HG03060 (cell line): Measurements from ENCODE around the gene MARK3.
A peak's percentile ranks its signal among the peaks of the same experiment; 100 is the strongest.
"Not testable (repeated sequence)": the region's sequence is repeated elsewhere in the genome, so short reads cannot be mapped to it uniquely, and the experiment has no call there.

Experiments
- ATAC-seq: cut with Tn5 transposase; IDR thresholded peaks from one replicate; pipeline ENCODE4 v1.9.1; 2021; ENCODE audit warnings: low read depth, moderate number of reproducible peaks; ENCODE audit not compliant: unreplicated experiment

MARK3 gene

GRCh38 chr14:103521951-103522563 lies 136.8 kb downstream of the MARK3 start:
- ATAC-seq = no peak

- ATAC-seq = no peak
Measured at GRCh38 chr14:103522649-103523574, 137.7 kb downstream of the MARK3 start, which contains the start of gene CKB. TSS of gene CKB (minus strand) at chr14:103522830. CDS start at chr14:103522493, 337 bp downstream.

GRCh38 chr14:103523575-103523954 lies 138.3 kb downstream of the MARK3 start:
- no peak for ATAC-seq

GRCh38 chr14:103524002-103524935 lies 139.1 kb downstream of the MARK3 start:
- no peak for ATAC-seq

- ATAC-seq = not testable (repeated sequence)
Measured at GRCh38 chr14:103525430-103526246, 140.4 kb downstream of the MARK3 start.

- no peak for ATAC-seq
Measured at GRCh38 chr14:103526247-103526913, 141.2 kb downstream of the MARK3 start.

GRCh38 chr14:103526914-103527248 lies 141.7 kb downstream of the MARK3 start:
- ATAC-seq = no peak

GRCh38 chr14:103527408-103528145 lies 142.4 kb downstream of the MARK3 start:
- peak; percentile 58 for ATAC-seq

GRCh38 chr14:103528146-103528586 lies 143.0 kb downstream of the MARK3 start:
- no peak for ATAC-seq

GRCh38 chr14:103528587-103529382 lies 143.6 kb downstream of the MARK3 start, which contains the start of gene TRMT61A:
TSS of gene TRMT61A (plus strand) at chr14:103529196. CDS start at chr14:103529979, 783 bp downstream.
- ATAC-seq = no peak

- no peak for ATAC-seq
Measured at GRCh38 chr14:103529383-103530365, 144.5 kb downstream of the MARK3 start.

- ATAC-seq = no peak
Measured at GRCh38 chr14:103530390-103530789, 145.2 kb downstream of the MARK3 start.

- ATAC-seq = no peak
Measured at GRCh38 chr14:103530831-103531230, 145.6 kb downstream of the MARK3 start.

- no peak for ATAC-seq
Measured at GRCh38 chr14:103531421-103532215, 146.4 kb downstream of the MARK3 start.

- no peak for ATAC-seq
Measured at GRCh38 chr14:103532216-103533136, 147.3 kb downstream of the MARK3 start.
